T47D (cell line): ENCODE measurements around the gene CREBRF.
"Not testable (repeated sequence)": the region's sequence is repeated elsewhere in the genome, so short reads cannot be mapped to it uniquely, and the experiment has no call there.

Experiments
- DNase-seq, 2 experiments: peaks; one replicate each; pipeline versions ENCODE4 v3.0.0 to v3.0.0-alpha.2; 2011 to 2012; ENCODE audit warnings: low read depth in 1 of 2, low spot score in 1 of 2
- JUND ChIP-seq: IDR thresholded peaks from 2 replicates; pipeline ENCODE4 v1.6.1; 2012; ENCODE audit warnings: low read depth
- in situ Hi-C: cut with HindIII; loops from 2 replicates; pipeline ENCODE4 v1.10.0; 2016; ENCODE audit warnings: low sequenced_read_pairs, low pct_unique_long_range_greater_than_20kb

Gene CREBRF

GRCh38 chr5:173075137-173075843 lies 19.1 kb downstream of the CREBRF start:
- DNase-seq, result peak in 1 of 2 experiments; percentile 45
- in situ Hi-C loops, result no loop called here
- TF ChIP-seq JUND, result no peak

GRCh38 chr5:173075970-173076369 lies 19.8 kb downstream of the CREBRF start:
- in situ Hi-C loops, result no loop called here
- DNase-seq, result no peak
- no peak for TF ChIP-seq JUND

GRCh38 chr5:173076471-173076870 lies 20.3 kb downstream of the CREBRF start:
- DNase-seq, in situ Hi-C loops: not testable (repeated sequence)

- no peak for TF ChIP-seq JUND
- in situ Hi-C loops, result no loop called here
- DNase-seq, result no peak
These were observed 22.7 kb downstream of the CREBRF start for GRCh38 chr5:173078878-173079277.

- DNase-seq, result no peak
- TF ChIP-seq JUND, result no peak
- in situ Hi-C loops, result no loop called here
These were observed 33.4 kb downstream of the CREBRF start for GRCh38 chr5:173089581-173089980.

- no peak for DNase-seq
- no peak for TF ChIP-seq JUND
- in situ Hi-C loops, result no loop called here
These were observed 34.5 kb downstream of the CREBRF start for GRCh38 chr5:173090639-173091038.

GRCh38 chr5:173091981-173092380 lies 35.8 kb downstream of the CREBRF start:
- no peak for TF ChIP-seq JUND
- in situ Hi-C loops, result no loop called here
- no peak for DNase-seq

- TF ChIP-seq JUND, result no peak
- DNase-seq, result no peak
These were observed 37.5 kb downstream of the CREBRF start for GRCh38 chr5:173093606-173094005.

GRCh38 chr5:173094012-173094661 lies 38.0 kb downstream of the CREBRF start:
- in situ Hi-C loops, result no loop called here
- no peak for DNase-seq
- TF ChIP-seq JUND, result no peak

More at GRCh38 chr5:173093606-173094005, 37.5 kb downstream of the CREBRF start:
- in situ Hi-C loops, result no loop called here

- in situ Hi-C loops, result no loop called here
- DNase-seq, result no peak
- no peak for TF ChIP-seq JUND
These were observed 42.6 kb downstream of the CREBRF start for GRCh38 chr5:173098787-173099186.

- DNase-seq, result no peak
- no peak for TF ChIP-seq JUND
- in situ Hi-C loops, result no loop called here
These were observed 43.3 kb downstream of the CREBRF start for GRCh38 chr5:173099461-173099860.

- in situ Hi-C loops, result no loop called here
- DNase-seq, result no peak
- no peak for TF ChIP-seq JUND
These were observed 45.1 kb downstream of the CREBRF start for GRCh38 chr5:173101245-173101644.

GRCh38 chr5:173103411-173103810 lies 47.3 kb downstream of the CREBRF start:
- TF ChIP-seq JUND, result no peak
- in situ Hi-C loops, result no loop called here

More at GRCh38 chr5:173103411-173103810, 47.3 kb downstream of the CREBRF start:
- no peak for DNase-seq
